Smooth muscle cell (in vitro differentiated cells): ENCODE data around the gene TTC31. TPM values are rescaled to one million over a fixed set of nuclear protein-coding genes. Genes with fewer than 3 reads are reported as not detected.

Experiments
- DNase-seq: peaks from one replicate; lab custom pipeline; 2025; ENCODE audit not compliant: unreplicated experiment; lab: John Stamatoyannopoulos, UW
- H2AFZ ChIP-seq: fragments of 200-600 bp; sonication (generic); 2 replicates; pipeline ENCODE4 v1.6.0; 2016; ENCODE audit warnings: antibody characterized with exemption, low read depth, mild to moderate bottlenecking
- H3F3A ChIP-seq: fragments of 200-600 bp; sonication (generic); 2 replicates; pipeline ENCODE4 v1.6.0; 2017; ENCODE audit warnings: antibody characterized with exemption, low read depth
- H3K27ac ChIP-seq: fragments of 200-600 bp; sonication (generic); 2 replicates; pipeline ENCODE4 v1.5.1; 2016; ENCODE audit warnings: low read depth, mild to moderate bottlenecking
- H3K27me3 ChIP-seq: fragments of 200-600 bp; sonication (generic); 2 replicates; pipeline ENCODE4 v1.6.1; 2016; ENCODE audit warnings: low read depth, mild to moderate bottlenecking
- H3K36me3 ChIP-seq: fragments of 200-600 bp; sonication (generic); 2 replicates; pipeline ENCODE4 v1.5.1; 2016; ENCODE audit warnings: low read depth
- H3K4me1 ChIP-seq: fragments of 200-600 bp; sonication (generic); 2 replicates; pipeline ENCODE4 v1.5.1; 2016; ENCODE audit warnings: low read depth
- H3K4me2 ChIP-seq: fragments of 200-600 bp; sonication (generic); 2 replicates; pipeline ENCODE4 v1.6.0; 2016; ENCODE audit warnings: mild to moderate bottlenecking
- H3K4me3 ChIP-seq: fragments of 200-600 bp; sonication (generic); 2 replicates; pipeline ENCODE4 v1.5.1; 2016; ENCODE audit warnings: mild to moderate bottlenecking
- H3K79me2 ChIP-seq: fragments of 200-600 bp; sonication (generic); 2 replicates; pipeline ENCODE4 v1.6.0; 2016; ENCODE audit warnings: low read depth, mild to moderate bottlenecking
- H3K9ac ChIP-seq: fragments of 200-600 bp; sonication (generic); 2 replicates; pipeline ENCODE4 v1.6.0; 2016; ENCODE audit warnings: low read depth
- H3K9me3 ChIP-seq: fragments of 200-600 bp; sonication (generic); replicated peaks from 2 replicates; pipeline ENCODE4 v1.5.1; 2016; ENCODE audit warnings: low read depth
- H4K20me1 ChIP-seq: fragments of 200-600 bp; sonication (generic); 2 replicates; pipeline ENCODE4 v1.6.0; 2016; ENCODE audit warnings: low read depth
- WGBS: methylation state at CpG from one replicate; pipeline ENCODE4 v1.1.7; 2016; ENCODE audit warnings: low lambda C conversion rate; 5-methylcytosine and 5-hydroxymethylcytosine counted together
- polyA plus RNA-seq: library from polyadenylated mRNA; unstranded; fragments of >200 nt; fragmentation: Nextera tagmentation; extraction: Ambion mirVana; gene quantifications from 2 replicates; pipeline ENCODE4 v1.2.1, GENCODE V29; 2016
- total RNA-seq: library from RNA; depleted of rRNA; stranded (reverse); fragments of >200 nt; gene quantifications from 2 replicates; pipeline ENCODE4 v1.2.3, GENCODE V29; 2014
- TF ChIP-seq, protein P1 (sequence below): fragments of 200-600 bp; sonication (generic); IDR thresholded peaks from 2 replicates; pipeline ENCODE4 v1.5.1; 2017; ENCODE audit warnings: borderline replicate concordance, mild to moderate bottlenecking, antibody characterized with exemption; ENCODE audit not compliant: insufficient read depth, poor library complexity, severe bottlenecking

TTC31 gene
- total and polyA plus RNA-seq, 2 experiments from 2014 or later: 17.3 to 23.3 TPM

DNA sequence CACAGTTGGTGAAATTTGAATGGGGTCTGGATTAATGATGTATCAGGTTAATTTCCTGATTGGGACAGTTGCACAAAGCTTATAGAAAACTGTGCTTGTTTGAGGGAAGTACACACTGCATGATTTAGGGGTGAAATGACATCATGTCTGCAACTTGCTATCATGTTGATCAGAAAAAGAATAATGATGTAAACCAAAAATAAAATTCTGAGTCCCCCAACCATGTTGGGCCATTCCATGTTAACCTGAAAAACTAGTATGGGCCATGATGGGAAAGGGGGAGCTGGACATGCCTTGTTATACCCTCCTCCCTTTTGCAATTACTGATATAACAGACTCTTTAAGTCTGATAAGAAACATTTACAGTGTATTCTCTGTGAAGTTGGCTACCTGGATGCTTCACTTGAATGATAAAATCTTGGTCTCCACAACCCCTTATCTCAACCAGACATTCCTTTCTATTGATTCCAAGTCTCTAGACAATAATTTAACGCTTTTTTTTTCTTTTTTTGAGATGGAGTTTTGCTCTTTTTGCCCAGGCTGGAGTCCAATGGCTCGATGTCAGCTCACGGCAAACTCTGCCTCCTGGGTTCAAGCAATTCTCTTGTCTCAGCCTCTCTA, 32.2 kb upstream of the TTC31 start:
- Histone ChIP-seq H3K79me2 (peaks cover 6% of the 10 kb centered on the region), H3K4me2 (no peak overlapping the region), H3K36me3 (no peaks in the 10 kb centered on the region), H3K9ac (no peak overlapping the region), H3K27me3 (no peaks in the 10 kb centered on the region), H3K4me3 (no peak overlapping the region), H4K20me1 (no peaks in the 10 kb centered on the region), H3K27ac (no peak overlapping the region), H2AFZ (no peak overlapping the region), H3K9me3 (no peaks in the 10 kb centered on the region), H3F3A (peaks cover 8% of the 10 kb centered on the region), H3K4me1 (peaks cover 4% of the 10 kb centered on the region)
- DNase-seq: no peak
- 81% methylated on average over 3 of the region's 3 CpGs for WGBS
- TF ChIP-seq, protein P1, sequence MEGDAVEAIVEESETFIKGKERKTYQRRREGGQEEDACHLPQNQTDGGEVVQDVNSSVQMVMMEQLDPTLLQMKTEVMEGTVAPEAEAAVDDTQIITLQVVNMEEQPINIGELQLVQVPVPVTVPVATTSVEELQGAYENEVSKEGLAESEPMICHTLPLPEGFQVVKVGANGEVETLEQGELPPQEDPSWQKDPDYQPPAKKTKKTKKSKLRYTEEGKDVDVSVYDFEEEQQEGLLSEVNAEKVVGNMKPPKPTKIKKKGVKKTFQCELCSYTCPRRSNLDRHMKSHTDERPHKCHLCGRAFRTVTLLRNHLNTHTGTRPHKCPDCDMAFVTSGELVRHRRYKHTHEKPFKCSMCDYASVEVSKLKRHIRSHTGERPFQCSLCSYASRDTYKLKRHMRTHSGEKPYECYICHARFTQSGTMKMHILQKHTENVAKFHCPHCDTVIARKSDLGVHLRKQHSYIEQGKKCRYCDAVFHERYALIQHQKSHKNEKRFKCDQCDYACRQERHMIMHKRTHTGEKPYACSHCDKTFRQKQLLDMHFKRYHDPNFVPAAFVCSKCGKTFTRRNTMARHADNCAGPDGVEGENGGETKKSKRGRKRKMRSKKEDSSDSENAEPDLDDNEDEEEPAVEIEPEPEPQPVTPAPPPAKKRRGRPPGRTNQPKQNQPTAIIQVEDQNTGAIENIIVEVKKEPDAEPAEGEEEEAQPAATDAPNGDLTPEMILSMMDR: no peak

DNA sequence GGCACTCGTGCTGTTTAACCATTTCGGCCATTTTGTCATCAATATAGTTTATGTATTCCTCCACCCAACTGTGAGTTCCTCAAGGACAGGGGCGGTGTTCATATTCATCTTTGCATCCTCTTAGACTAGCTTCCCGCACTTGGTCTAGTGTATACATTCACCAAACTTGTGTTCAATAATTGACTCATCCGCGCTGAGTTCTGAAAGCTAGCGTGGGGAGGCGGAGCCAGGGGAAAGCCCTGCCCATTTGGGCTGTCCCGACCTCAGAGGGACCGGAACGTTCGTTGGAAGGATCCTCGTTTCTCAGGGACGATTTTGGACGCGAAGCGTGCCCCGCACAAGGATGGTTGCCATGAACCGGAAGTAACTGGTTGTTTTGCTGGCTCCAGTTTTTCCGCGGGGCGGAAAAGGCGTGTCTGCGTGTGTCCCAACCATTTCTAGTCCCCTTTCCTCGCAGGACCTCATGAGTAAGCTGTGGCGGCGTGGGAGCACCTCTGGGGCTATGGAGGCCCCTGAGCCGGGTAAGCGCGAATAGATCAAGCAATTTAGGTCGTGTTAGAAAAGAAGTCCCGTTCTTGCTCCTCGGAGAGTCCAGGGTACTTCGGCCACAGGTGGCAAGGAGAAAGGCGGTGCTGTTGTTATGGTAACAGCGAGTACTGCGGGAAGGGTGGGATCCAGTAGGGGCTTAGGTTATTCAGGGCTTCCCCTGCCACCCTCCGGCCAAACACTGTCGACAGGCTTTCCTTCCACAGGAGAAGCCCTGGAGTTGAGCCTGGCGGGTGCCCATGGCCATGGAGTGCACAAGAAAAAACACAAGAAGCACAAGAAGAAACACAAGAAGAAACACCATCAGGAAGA, 28.0 kb upstream of the TTC31 start, which contains the start of gene INO80B:
TSS of gene INO80B (plus strand) at position 434 of the 858 bp plus-strand sequence. CDS start at position 464, 30 bp downstream.
- Histone ChIP-seq H3K9me3 (no peaks in the 10 kb centered on the region), H3K9ac (peak within 1 kb of the TSS; percentile 81), H3K4me2 (peak within 1 kb of the TSS; percentile 95), H2AFZ (peak within 1 kb of the TSS; percentile 62), H3K4me3 (peak within 1 kb of the TSS; percentile 63), H3K27ac (peak within 1 kb of the TSS; percentile 98), H3F3A (peaks cover 21% of the 10 kb centered on the region), H4K20me1 (no peaks in the 10 kb centered on the region), H3K4me1 (peaks cover 20% of the 10 kb centered on the region), H3K79me2 (peaks cover 27% of the 10 kb centered on the region), H3K27me3 (no peaks in the 10 kb centered on the region), H3K36me3 (no peaks in the 10 kb centered on the region)
- TF ChIP-seq, protein P1: no peak
- DNase-seq: peak; percentile 87
- 2% methylated on average over 40 of the region's 40 CpGs for WGBS

DNA sequence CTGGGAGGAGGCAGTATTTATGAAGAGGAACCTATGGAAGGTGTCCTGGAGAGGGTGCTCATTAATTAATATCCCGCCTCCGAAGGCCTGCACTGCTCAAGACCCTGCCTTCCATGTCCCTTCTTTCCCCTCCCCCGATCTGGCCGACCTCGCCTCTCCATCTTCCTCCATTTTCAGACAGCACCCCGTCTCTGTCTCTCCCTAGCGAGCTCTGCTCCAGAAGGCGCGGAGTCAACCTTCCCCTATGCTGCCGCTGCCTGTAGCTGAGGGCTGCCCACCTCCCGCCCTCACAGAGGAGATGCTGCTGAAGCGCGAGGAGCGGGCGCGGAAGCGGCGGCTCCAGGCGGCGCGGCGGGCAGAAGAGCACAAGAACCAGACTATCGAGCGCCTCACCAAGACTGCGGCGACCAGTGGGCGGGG, 25.7 kb upstream of the TTC31 start:
- peak overlapping the region; percentile 77 for H3K4me3 ChIP-seq
- H3K27me3 ChIP-seq: no peaks in the 10 kb centered on the region
- H3K4me2 ChIP-seq: peak overlapping the region; percentile 95
- WGBS: 3% methylated on average over 23 of the region's 27 CpGs
- H3K27ac ChIP-seq: peak overlapping the region; percentile 98
- H3K79me2 ChIP-seq: peaks cover 27% of the 10 kb centered on the region
- peak overlapping the region; percentile 73 for H2AFZ ChIP-seq
- no peak for DNase-seq
- H3K9ac ChIP-seq: peak overlapping the region; percentile 95
- no peaks in the 10 kb centered on the region for H4K20me1 ChIP-seq
- H3K36me3 ChIP-seq: no peaks in the 10 kb centered on the region
- TF ChIP-seq, protein P1: no peak
- H3K9me3 ChIP-seq: no peaks in the 10 kb centered on the region
- H3F3A ChIP-seq: peaks cover 26% of the 10 kb centered on the region
- peaks cover 20% of the 10 kb centered on the region for H3K4me1 ChIP-seq
